H9 (cell line): ENCODE measurements around the gene POU2F1. TPM values are rescaled to one million over a fixed set of nuclear protein-coding genes. Genes with fewer than 3 reads are reported as not detected.

ENCODE experiments used
- DNase-seq: peaks from one replicate; pipeline ENCODE4 v3.0.0-alpha.2; 2017
- H2AFZ ChIP-seq: one replicate; pipeline ENCODE4 v1.6.1; 2013; ENCODE audit warnings: mild to moderate bottlenecking, low read length, control low read depth, moderate library complexity
- H2AK5ac ChIP-seq: 2 replicates; pipeline ENCODE4 v1.6.1; 2013; ENCODE audit warnings: low read length, control low read depth, mixed read lengths; ENCODE audit not compliant: insufficient read length
- H2BK120ac ChIP-seq: one replicate; pipeline ENCODE4 v1.6.1; 2013; ENCODE audit warnings: low read depth, mild to moderate bottlenecking, low read length, control low read depth, inconsistent platforms; ENCODE audit not compliant: poor library complexity, severe bottlenecking
- H2BK12ac ChIP-seq: 2 replicates; pipeline ENCODE4 v1.6.1; 2013; ENCODE audit warnings: low read length, control low read depth, mixed read lengths, low read depth; ENCODE audit not compliant: insufficient read length
- H2BK15ac ChIP-seq: 2 replicates; pipeline ENCODE4 v1.6.1; 2013; ENCODE audit warnings: low read depth, low read length, control low read depth
- H2BK20ac ChIP-seq: one replicate; pipeline ENCODE4 v1.6.1; 2013; ENCODE audit warnings: low read depth, mild to moderate bottlenecking, low read length, control low read depth, inconsistent platforms; ENCODE audit not compliant: poor library complexity, severe bottlenecking
- H2BK5ac ChIP-seq: 2 replicates; pipeline ENCODE4 v1.6.1; 2013; ENCODE audit warnings: low read length, control low read depth, mixed read lengths; ENCODE audit not compliant: insufficient read length
- H3K14ac ChIP-seq: 2 replicates; pipeline ENCODE4 v1.6.1; 2013; ENCODE audit warnings: low read length, control low read depth; ENCODE audit not compliant: insufficient read depth
- H3K18ac ChIP-seq: 2 replicates; pipeline ENCODE4 v1.6.1; 2013; ENCODE audit warnings: low read depth, mild to moderate bottlenecking, mixed read lengths, low read length, control low read depth; ENCODE audit not compliant: insufficient read length
- H3K23ac ChIP-seq: 2 replicates; pipeline ENCODE4 v1.6.1; 2013; ENCODE audit warnings: low read length, control low read depth, mixed read lengths, low read depth; ENCODE audit not compliant: insufficient read length
- H3K23me2 ChIP-seq: 2 replicates; pipeline ENCODE4 v1.6.1; 2013; ENCODE audit warnings: low read depth, mild to moderate bottlenecking, mixed read lengths, low read length, control low read depth; ENCODE audit not compliant: insufficient read length, poor library complexity, severe bottlenecking
- H3K27ac ChIP-seq: 2 replicates; pipeline ENCODE4 v1.5.1; 2013; ENCODE audit warnings: low read length, control low read depth, mixed read lengths, low read depth; ENCODE audit not compliant: insufficient read length
- H3K27me3 ChIP-seq: 2 replicates; pipeline ENCODE4 v1.6.1; 2013; ENCODE audit warnings: low read length, control low read depth, inconsistent platforms; ENCODE audit not compliant: insufficient read depth
- H3K4ac ChIP-seq: 2 replicates; pipeline ENCODE4 v1.6.1; 2013; ENCODE audit warnings: low read depth, mild to moderate bottlenecking, control low read depth, inconsistent platforms, low read length, moderate library complexity
- H3K4me1 ChIP-seq: 2 replicates; pipeline ENCODE4 v1.6.1; 2013; ENCODE audit warnings: low read length, control low read depth, inconsistent platforms; ENCODE audit not compliant: insufficient read depth
- H3K4me2 ChIP-seq: 2 replicates; pipeline ENCODE4 v1.6.1; 2013; ENCODE audit warnings: low read length, control low read depth, mixed read lengths; ENCODE audit not compliant: insufficient read length, insufficient read depth
- H3K56ac ChIP-seq: 2 replicates; pipeline ENCODE4 v1.6.1; 2013; ENCODE audit warnings: low read depth, mild to moderate bottlenecking, mixed read lengths, low read length, control low read depth; ENCODE audit not compliant: insufficient read length
- H3K79me1 ChIP-seq: 2 replicates; pipeline ENCODE4 v1.6.1; 2013; ENCODE audit warnings: low read depth, mild to moderate bottlenecking, moderate library complexity, low read length, control low read depth, inconsistent platforms; ENCODE audit not compliant: insufficient read depth, poor library complexity, severe bottlenecking
- H3K79me2 ChIP-seq: 2 replicates; pipeline ENCODE4 v1.6.1; 2013; ENCODE audit warnings: low read length, control low read depth, inconsistent platforms; ENCODE audit not compliant: insufficient read depth
- H3K9ac ChIP-seq: 2 replicates; pipeline ENCODE4 v1.6.1; 2013; ENCODE audit warnings: low read length, control low read depth, mixed read lengths; ENCODE audit not compliant: insufficient read length; ENCODE audit errors: extremely low read depth
- H3K9me3 ChIP-seq: one replicate; pipeline ENCODE4 v1.6.1; 2013; ENCODE audit warnings: low read depth, low read length, inconsistent platforms; ENCODE audit not compliant: control insufficient read depth
- H3T11ph ChIP-seq: one replicate; pipeline ENCODE4 v1.6.1; 2013; ENCODE audit warnings: mild to moderate bottlenecking, low read length, control low read depth, inconsistent platforms
- H4K20me1 ChIP-seq: one replicate; pipeline ENCODE4 v1.6.1; 2013; ENCODE audit not compliant: control insufficient read depth, insufficient read length, insufficient read depth
- H4K5ac ChIP-seq: 2 replicates; pipeline ENCODE4 v1.6.1; 2013; ENCODE audit warnings: low read depth, mild to moderate bottlenecking, mixed read lengths, low read length, control low read depth; ENCODE audit not compliant: insufficient read length
- H4K8ac ChIP-seq: replicated peaks from 2 replicates; pipeline ENCODE4 v1.6.1; 2013; ENCODE audit warnings: low read length, control low read depth, mixed read lengths, low read depth; ENCODE audit not compliant: insufficient read length
- H4K91ac ChIP-seq: 2 replicates; pipeline ENCODE4 v1.6.1; 2013; ENCODE audit warnings: low read depth, mild to moderate bottlenecking, moderate library complexity, mixed read lengths, low read length, control low read depth; ENCODE audit not compliant: insufficient read length
- H3K27ac Mint-ChIP-seq, 3 experiments: 2 replicates in 2 of 3; 3 replicates in 1 of 3; pipeline ENCODE4 v1.8.0; 2020 to 2021; ENCODE audit warnings: mixed read lengths in 3 of 3, mild to moderate bottlenecking in 1 of 3, moderate library complexity in 1 of 3
- H3K27me3 Mint-ChIP-seq: 2 replicates; pipeline ENCODE4 v1.8.0; 2021; ENCODE audit warnings: low read depth, mild to moderate bottlenecking, moderate library complexity, mixed read lengths
- H3K36me3 Mint-ChIP-seq, 3 experiments: 2 replicates in 2 of 3; 3 replicates in 1 of 3; pipeline ENCODE4 v1.8.0; 2020 to 2021; ENCODE audit warnings: low read depth in 3 of 3, mixed read lengths in 3 of 3; ENCODE audit not compliant: insufficient read depth in 1 of 3
- H3K4me1 Mint-ChIP-seq, 2 experiments: 2 replicates each; pipeline ENCODE4 v1.8.0; 2020; ENCODE audit warnings: mixed read lengths in 2 of 2
- H3K4me3 Mint-ChIP-seq, 2 experiments: 2 replicates in 1 of 2; 3 replicates in 1 of 2; pipeline ENCODE4 v1.8.0; 2020 to 2021; ENCODE audit warnings: mild to moderate bottlenecking in 2 of 2, mixed read lengths in 2 of 2, moderate library complexity in 1 of 2
- H3K9me3 Mint-ChIP-seq, 2 experiments: 2 replicates in 1 of 2; 3 replicates in 1 of 2; pipeline ENCODE4 v1.8.0; 2020; ENCODE audit warnings: mild to moderate bottlenecking in 2 of 2, mixed read lengths in 2 of 2, moderate library complexity in 1 of 2
- CTCF ChIP-seq: fragments of 200-600 bp; sonication (generic); conservative IDR thresholded peaks from 3 replicates; pipeline ENCODE4 v1.8.0; 2021; ENCODE audit warnings: antibody characterized with exemption, mild to moderate bottlenecking
- WGBS: extraction: QIAGEN DNeasy Blood & Tissue Kit; methylation state at CpG from one replicate; pipeline ENCODE4 v1.1.7; 2013; ENCODE audit warnings: missing lambda C conversion rate, low lambda C conversion rate, mixed read lengths; ENCODE audit not compliant: insufficient read length; ENCODE audit errors: extremely low coverage; 5-methylcytosine and 5-hydroxymethylcytosine counted together
- total RNA-seq: library from RNA; stranded (reverse); gene quantifications from 2 replicates; pipeline ENCODE4 v1.2.1, GENCODE V29; 2021

Gene POU2F1
- total RNA-seq, 1 experiment from 2014 or later, result 62.5 TPM

GRCh38 chr1:167441222-167441621 is 220.5 kb downstream of the POU2F1 start:
- H4K8ac ChIP-seq, result no peak overlapping the region
- H3K36me3 Mint-ChIP-seq, result no peaks in the 10 kb centered on the region; a peak in 2 of 7 replicates
- no peak overlapping the region for H3K27ac ChIP-seq
- no peaks in the 10 kb centered on the region for H3K79me2 ChIP-seq
- no peaks in the 10 kb centered on the region for H4K20me1 ChIP-seq
- H2BK20ac ChIP-seq, result no peak overlapping the region
- H3K56ac ChIP-seq, result no peak overlapping the region
- H2BK120ac ChIP-seq, result no peak overlapping the region
- no peak overlapping the region for H3K18ac ChIP-seq
- peaks cover 12 to 17% of the 10 kb centered on the region in 2 experiments for H3K4me1 Mint-ChIP-seq
- H2AFZ ChIP-seq, result no peak overlapping the region
- H2BK15ac ChIP-seq, result no peak overlapping the region
- no peak overlapping the region for H2BK5ac ChIP-seq
- no peak overlapping the region for H3K9ac ChIP-seq
- no peak overlapping the region for H4K91ac ChIP-seq
- no peaks in the 10 kb centered on the region for H3K79me1 ChIP-seq
- no peak overlapping the region for H4K5ac ChIP-seq
- H3K4ac ChIP-seq, result no peak overlapping the region
- H3T11ph ChIP-seq, result no peak overlapping the region
- H2AK5ac ChIP-seq, result no peak overlapping the region
- no peak for TF ChIP-seq CTCF
- H3K4me1 ChIP-seq, result 0 out of 2 replicates have a peak, but pooled peaks cover 4% of the 10 kb centered on the region
- no peak overlapping the region for H2BK12ac ChIP-seq
- DNase-seq, result no peak
- H3K9me3 ChIP-seq, result no peaks in the 10 kb centered on the region
- H3K4me2 ChIP-seq, result no peak overlapping the region
- H3K23ac ChIP-seq, result no peak overlapping the region
- H3K4me3 Mint-ChIP-seq, result no peak overlapping the region
- H3K9me3 Mint-ChIP-seq, result no peaks in the 10 kb centered on the region
- peaks cover 6% of the 10 kb centered on the region for H3K23me2 ChIP-seq
- H3K27me3 Mint-ChIP-seq, result peaks cover 52% of the 10 kb centered on the region
- peaks cover 10% of the 10 kb centered on the region; the same call in 1 of the 2 replicates for H3K27me3 ChIP-seq
- WGBS, result no CpG with 5 or more reads among the region's 3 CpGs
- H3K14ac ChIP-seq, result no peak overlapping the region
- H3K27ac Mint-ChIP-seq, result no peak overlapping the region
